HCT116 (cell line): ENCODE data around the gene TBXAS1. TPM values are rescaled to one million over a fixed set of nuclear protein-coding genes. Genes with fewer than 3 reads are reported as not detected.

Experiments
- ATAC-seq: fragments of 200-7000 bp; cut with Tn5 transposase; 2 replicates; pipeline ENCODE4 v1.9.1; 2020; ENCODE audit warnings: mild to moderate bottlenecking, moderate library complexity
- BruUV-seq: library from RNA; stranded (reverse); fragments of 400-500 nt; replicated peaks from 2 replicates; lab custom pipeline; 2021; lab: Mats Ljungman, UMichigan
- CTCF ChIA-PET: fragments of 300-600 bp; sonication (Branson Sonifier 250); formaldehyde crosslinking; loops from one replicate; lab custom pipeline; 2021; ENCODE audit warnings: antibody characterized with exemption; lab: Charles Lee
- POLR2A ChIA-PET: fragments of 300-600, 350-600 bp; sonication (Branson Sonifier 250); formaldehyde crosslinking; loops from one replicate; lab custom pipeline; 2021; ENCODE audit warnings: antibody characterized with exemption; lab: Charles Lee
- RAD21 ChIA-PET, 2 experiments: fragments of 300-600 bp; sonication (Branson Sonifier 250); formaldehyde crosslinking; loops; one replicate each; lab custom pipeline; 2023; ENCODE audit warnings: low total read pairs in 2 of 2; ENCODE audit not compliant: uncharacterized antibody in 2 of 2, unreplicated experiment in 2 of 2, low non-redundant PET in 1 of 2; lab: Charles Lee
- DNase-seq: peaks from one replicate; pipeline ENCODE4 v3.0.0-alpha.2; 2010; ENCODE audit warnings: low read depth, low spot score
- H2AFZ ChIP-seq: fragments of 200-600 bp; shearing (Covaris generic), sonication (generic); 2 replicates; pipeline ENCODE4 v1.6.1; 2017; ENCODE audit warnings: low read depth, mixed run types, mixed read lengths, antibody characterized with exemption, low read length; ENCODE audit not compliant: poor library complexity, severe bottlenecking
- H3K27ac ChIP-seq: 2 replicates; pipeline ENCODE4 v1.5.1; 2012; ENCODE audit warnings: low read depth, low read length
- H3K27me3 ChIP-seq: fragments of 200-600 bp; sonication (generic); 2 replicates; pipeline ENCODE4 v1.6.1; 2016; ENCODE audit warnings: mixed run types, low read length, mixed read lengths; ENCODE audit not compliant: insufficient read depth
- H3K36me3 ChIP-seq, 2 experiments: fragments of 200-500 bp in 1 of 2; fragments of 200-600 bp in 1 of 2; sonication (Bioruptor generic) in 1 of 2; sonication (generic) in 1 of 2; 2 replicates each; pipeline versions ENCODE4 v1.5.1 to v1.6.1; 2014 to 2016; ENCODE audit warnings: low read length in 2 of 2, inconsistent platforms in 1 of 2, mixed read lengths in 1 of 2, mixed run types in 1 of 2; ENCODE audit not compliant: insufficient read depth in 2 of 2, control insufficient read depth in 1 of 2
- H3K4me1 ChIP-seq, 2 experiments: fragments of 200-600 bp in 1 of 2; sonication (generic) in 1 of 2; 2 replicates each; pipeline versions ENCODE4 v1.5.1 to v1.6.1; 2012 to 2017; ENCODE audit warnings: low read length in 2 of 2, inconsistent platforms in 1 of 2, mild to moderate bottlenecking in 1 of 2, mixed read lengths in 1 of 2, mixed run types in 1 of 2, moderate library complexity in 1 of 2; ENCODE audit not compliant: insufficient read depth in 2 of 2, control insufficient read depth in 1 of 2
- H3K4me2 ChIP-seq: fragments of 200-600 bp; sonication (generic); 2 replicates; pipeline ENCODE4 v1.6.1; 2017; ENCODE audit warnings: mixed run types, low read length, mixed read lengths
- H3K4me3 ChIP-seq, 2 experiments: fragments of 200-600 bp in 1 of 2; sonication (generic) in 1 of 2; replicated peaks in 1 of 2; 2 replicates each; pipeline ENCODE4 v1.5.1; 2011 to 2016; ENCODE audit warnings: low read length in 2 of 2, control low read depth in 1 of 2, low read depth in 1 of 2, mild to moderate bottlenecking in 1 of 2, mixed read lengths in 1 of 2, mixed run types in 1 of 2
- H3K79me2 ChIP-seq: fragments of 200-600 bp; sonication (generic); 2 replicates; pipeline ENCODE4 v1.6.1; 2017; ENCODE audit warnings: mild to moderate bottlenecking, mixed run types, low read length, moderate library complexity, mixed read lengths; ENCODE audit not compliant: insufficient read depth
- H3K9ac ChIP-seq: fragments of 200-600 bp; sonication (generic); 2 replicates; pipeline ENCODE4 v1.6.1; 2016; ENCODE audit warnings: low read length, mixed read lengths
- H3K9me2 ChIP-seq: fragments of 200-600 bp; sonication (generic), shearing (Covaris generic); 2 replicates; pipeline ENCODE4 v1.6.1; 2017; ENCODE audit warnings: mixed run types, mild to moderate bottlenecking, moderate library complexity; ENCODE audit not compliant: insufficient read depth
- H3K9me3 ChIP-seq, 2 experiments: fragments of 200-500 bp in 1 of 2; fragments of 200-600 bp in 1 of 2; sonication (Bioruptor generic) in 1 of 2; sonication (generic) in 1 of 2; 2 replicates each; pipeline ENCODE4 v1.6.1; 2014 to 2017; ENCODE audit warnings: low read length in 2 of 2, mixed read lengths in 2 of 2, inconsistent platforms in 1 of 2, low read depth in 1 of 2, mild to moderate bottlenecking in 1 of 2, mixed run types in 1 of 2, moderate library complexity in 1 of 2; ENCODE audit not compliant: control insufficient read depth in 1 of 2, insufficient read depth in 1 of 2
- H4K20me1 ChIP-seq: fragments of 200-600 bp; sonication (generic), shearing (Covaris generic); 2 replicates; pipeline ENCODE4 v1.6.1; 2017; ENCODE audit warnings: mixed run types, mild to moderate bottlenecking, moderate library complexity; ENCODE audit not compliant: insufficient read depth
- CBX3 ChIP-seq: IDR thresholded peaks from 2 replicates; pipeline ENCODE4 v1.6.1; 2012; ENCODE audit warnings: low read depth
- CTCF ChIP-seq, 3 experiments: fragments of 200-600 bp in 1 of 3; sonication (generic) in 1 of 3; IDR thresholded peaks in 2 of 3; conservative IDR thresholded peaks in 1 of 3; 2 replicates each; pipeline ENCODE4 v1.5.1; 2012 to 2017; ENCODE audit warnings: low read depth in 2 of 3, low read length in 2 of 3, antibody characterized with exemption in 1 of 3, borderline replicate concordance in 1 of 3, control low read depth in 1 of 3, mild to moderate bottlenecking in 1 of 3, mixed read lengths in 1 of 3, mixed run types in 1 of 3, moderate library complexity in 1 of 3; ENCODE audit not compliant: insufficient read depth in 1 of 3
- EGR1 ChIP-seq: IDR thresholded peaks from 2 replicates; pipeline ENCODE4 v1.6.1; 2012; ENCODE audit warnings: low read depth
- ELF1 ChIP-seq: IDR thresholded peaks from 2 replicates; pipeline ENCODE4 v1.6.1; 2012; ENCODE audit warnings: low read depth, borderline replicate concordance
- EZH2phosphoT487 ChIP-seq: fragments of 200-600 bp; IDR thresholded peaks from 2 replicates; pipeline ENCODE4 v1.6.1; 2018; ENCODE audit warnings: antibody characterized with exemption, borderline replicate concordance
- MAX ChIP-seq: IDR thresholded peaks from 2 replicates; pipeline ENCODE4 v1.6.1; 2012
- POLR2AphosphoS5 ChIP-seq: IDR thresholded peaks from 2 replicates; pipeline ENCODE4 v1.6.1; 2011; ENCODE audit warnings: mild to moderate bottlenecking, low read depth, low read length, moderate library complexity
- RAD21 ChIP-seq: IDR thresholded peaks from 2 replicates; pipeline ENCODE4 v1.6.1; 2012; ENCODE audit warnings: low read depth, mild to moderate bottlenecking
- SIN3A ChIP-seq: IDR thresholded peaks from 2 replicates; pipeline ENCODE4 v1.6.1; 2012; ENCODE audit warnings: low read depth
- TCF7L2 ChIP-seq: IDR thresholded peaks from 2 replicates; pipeline ENCODE4 v1.7.0; 2011; ENCODE audit warnings: borderline replicate concordance, inconsistent platforms; ENCODE audit not compliant: insufficient read depth, insufficient read length; ENCODE audit errors: extremely low read depth
- YY1 ChIP-seq: IDR thresholded peaks from 2 replicates; pipeline ENCODE4 v1.6.1; 2011; ENCODE audit warnings: low read length, low read depth, moderate library complexity, mild to moderate bottlenecking; ENCODE audit not compliant: insufficient replicate concordance; ENCODE audit errors: extremely low read depth
- ZFX ChIP-seq: fragments of 450-650 bp; IDR thresholded peaks from 2 replicates; pipeline ENCODE4 v1.6.1; 2017
- ZNF274 ChIP-seq: fragments of 200-500 bp; sonication (Bioruptor generic); IDR thresholded peaks from 2 replicates; pipeline ENCODE4 v1.6.1; 2014; ENCODE audit warnings: mild to moderate bottlenecking, low read depth, low read length, inconsistent platforms
- intact Hi-C: fragments of 100-400 bp; cut with micrococcal nuclease; formaldehyde crosslinking; loops from 2 replicates; pipeline ENCODE4 v1.10.0; 2022
- total RNA-seq: library from RNA; stranded (reverse); gene quantifications from one replicate; pipeline ENCODE4 v1.2.1, GENCODE V29; 2021; ENCODE audit not compliant: unreplicated experiment
- TF ChIP-seq, protein P1 (sequence below): IDR thresholded peaks from 2 replicates; pipeline ENCODE4 v1.6.1; 2012

TBXAS1 gene
- total RNA-seq, 1 experiment from 2014 or later = 1.4 TPM

DNA sequence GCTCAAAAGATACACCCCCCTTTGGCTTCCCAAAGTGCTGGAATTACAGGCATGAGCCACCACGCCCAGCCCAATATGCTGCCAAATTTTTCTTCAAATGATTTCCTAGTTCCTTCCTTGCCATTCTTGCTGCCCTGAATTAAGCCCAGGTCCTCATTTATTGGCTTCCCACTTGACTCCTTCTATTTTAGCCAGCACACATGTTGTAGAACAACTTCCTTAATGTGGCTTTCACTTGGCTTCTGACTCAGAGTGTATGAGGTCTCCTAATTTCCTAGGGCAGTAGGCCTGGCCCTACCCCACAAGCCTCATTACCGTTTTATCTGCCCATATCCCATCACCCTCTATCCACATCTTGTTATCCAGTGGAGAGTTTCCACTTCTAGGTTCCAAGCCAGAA is 29.5 kb upstream of the TBXAS1 start (continued):
- TF ChIP-seq, protein P1, sequence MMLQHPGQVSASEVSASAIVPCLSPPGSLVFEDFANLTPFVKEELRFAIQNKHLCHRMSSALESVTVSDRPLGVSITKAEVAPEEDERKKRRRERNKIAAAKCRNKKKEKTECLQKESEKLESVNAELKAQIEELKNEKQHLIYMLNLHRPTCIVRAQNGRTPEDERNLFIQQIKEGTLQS = no peak

DNA sequence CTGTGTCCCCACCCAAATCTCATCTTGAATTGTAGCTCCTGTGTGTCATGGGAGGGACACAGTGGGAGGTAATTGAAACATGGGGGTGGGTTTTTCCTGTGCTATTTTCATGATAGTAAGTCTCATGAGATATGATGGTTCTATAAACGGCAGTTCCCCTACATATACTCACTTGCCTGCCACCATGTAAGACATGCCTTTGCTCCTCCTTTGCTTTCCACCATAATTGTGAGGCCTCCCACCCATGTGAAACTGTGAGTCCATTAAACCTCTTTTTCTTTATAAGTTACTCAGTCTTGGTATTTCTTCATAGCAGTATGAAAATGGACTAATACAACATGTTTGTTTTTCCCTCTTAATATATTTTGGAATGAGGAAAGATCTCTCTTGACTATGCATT is 24.5 kb upstream of the TBXAS1 start:
- Histone ChIP-seq H3K27ac (no peak overlapping the region), H2AFZ (no peak overlapping the region), H3K79me2 (no peaks in the 10 kb centered on the region)
- DNase-seq (no peak), ATAC-seq (no peak)
- BruUV-seq = no TSS peak
- TF ChIP-seq ZNF274 (no peak), RAD21 (no peak), EZH2phosphoT487 (no peak)
- TF ChIP-seq, all 23 proteins: peak for 0
- Histone ChIP-seq H3K9ac (no peak overlapping the region), H3K36me3 (no peaks in the 10 kb centered on the region), H3K4me3 (no peak overlapping the region), H3K9me3 (no peaks in the 10 kb centered on the region), H4K20me1 (no peaks in the 10 kb centered on the region), H3K4me2 (no peak overlapping the region), H3K4me1 (no peaks in the 10 kb centered on the region), H3K9me2 (peaks cover 3% of the 10 kb centered on the region; the same call in 1 of the 2 replicates), H3K27me3 (no peaks in the 10 kb centered on the region)
- intact Hi-C loops = no loop called here
- ChIA-PET POLR2A (no interaction called here), RAD21 (no interaction called here), CTCF (no interaction called here)

DNA sequence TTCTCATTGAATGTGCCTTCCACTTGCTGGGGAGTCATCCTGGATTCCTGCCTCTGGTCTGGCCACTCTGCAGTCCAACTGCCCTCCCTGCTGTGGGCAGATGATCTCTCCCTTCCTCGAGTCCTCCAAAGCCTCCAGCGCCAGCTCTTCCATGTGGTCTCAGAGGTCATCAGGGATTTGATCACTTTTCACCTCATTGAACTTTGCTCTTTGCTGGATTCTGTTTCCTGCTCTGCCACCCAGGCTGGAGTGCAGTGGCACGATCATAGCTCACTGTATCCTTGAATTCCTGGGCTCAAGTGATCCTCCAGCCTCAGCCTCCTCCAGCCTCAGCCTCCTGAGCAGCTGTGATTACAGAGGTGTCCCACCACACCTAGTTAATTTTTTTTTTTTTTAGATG is 22.1 kb upstream of the TBXAS1 start:
- Histone ChIP-seq H3K4me1 (no peaks in the 10 kb centered on the region), H3K27me3 (no peaks in the 10 kb centered on the region), H4K20me1 (no peaks in the 10 kb centered on the region), H3K36me3 (no peaks in the 10 kb centered on the region), H3K4me2 (no peak overlapping the region), H3K4me3 (no peak overlapping the region), H3K9me3 (no peaks in the 10 kb centered on the region), H3K9me2 (no peaks in the 10 kb centered on the region), H3K9ac (no peak overlapping the region), H2AFZ (no peak overlapping the region), H3K79me2 (no peaks in the 10 kb centered on the region), H3K27ac (no peak overlapping the region)
- intact Hi-C loops = no loop called here
- BruUV-seq = no TSS peak
- DNase-seq = no peak
- ATAC-seq = no peak
- POLR2A ChIA-PET = no interaction called here
- RAD21 ChIA-PET = no interaction called here
- CTCF ChIA-PET = no interaction called here
- TF ChIP-seq MAX = no peak
- TF ChIP-seq TCF7L2 = no peak
- no peak for TF ChIP-seq SIN3A
- no peak for TF ChIP-seq POLR2AphosphoS5
- no peak for TF ChIP-seq ELF1
- TF ChIP-seq YY1 = no peak
- no peak for TF ChIP-seq EGR1
- TF ChIP-seq CBX3 = no peak
- TF ChIP-seq CTCF (IDR thresholded peaks at IDR 0.05 in 2 of 3, conservative IDR thresholded peaks at IDR 0.05 in 1 of 3; ENCODE audit: borderline replicate concordance in 1 of 3, insufficient read depth in 1 of 3, low read depth in 2 of 3, low read length in 2 of 3) = no peak
- TF ChIP-seq ZFX = no peak
